Measurements from ENCODE around the gene CRADD.
A peak's percentile ranks its signal among the peaks of the same experiment; 100 is the strongest.
"Not testable (repeated sequence)": the region's sequence is repeated elsewhere in the genome, so short reads cannot be mapped to it uniquely, and the experiment has no call there.

Gene CRADD

DNA sequence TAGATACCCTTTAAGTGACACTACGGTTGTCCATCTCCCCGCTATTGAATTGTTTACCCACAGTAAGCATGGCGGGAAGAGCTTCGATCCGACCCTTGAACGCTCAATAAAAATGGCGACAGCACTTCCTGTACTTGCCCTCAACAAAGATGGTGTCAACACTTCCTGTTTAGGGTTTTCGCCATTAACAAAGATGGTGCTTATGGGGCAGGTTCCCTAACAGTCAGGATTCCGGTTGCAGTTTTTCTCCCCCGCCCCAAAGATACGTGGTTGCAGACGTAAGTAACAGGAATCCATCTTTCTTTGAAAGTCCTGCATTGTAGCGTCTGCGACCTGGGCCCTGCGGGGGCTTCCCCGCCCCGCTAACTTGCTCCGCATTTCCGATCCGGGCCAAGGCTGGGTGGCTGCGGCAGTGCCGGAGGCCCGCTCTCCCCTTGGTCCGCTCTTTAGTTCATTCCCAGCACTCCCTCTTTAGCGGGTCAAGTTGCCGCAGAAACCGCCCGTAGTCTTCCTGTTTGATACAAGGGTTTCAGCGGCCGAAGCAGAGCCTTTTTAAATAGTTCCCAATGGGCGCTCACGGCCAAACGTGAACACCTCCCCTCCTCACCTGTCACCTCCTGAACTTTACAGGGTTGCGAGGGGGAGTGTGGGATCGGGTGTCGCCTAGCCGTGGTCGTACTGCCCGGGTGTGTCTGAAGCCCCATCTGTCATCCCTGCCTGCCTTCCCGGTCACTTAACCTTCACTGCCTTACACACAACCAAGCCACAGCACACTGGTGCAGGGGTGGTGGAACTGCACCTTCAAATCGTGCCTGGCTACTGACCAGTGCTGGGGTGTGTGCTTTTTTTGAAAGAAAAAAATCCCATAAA is at the start of gene CRADD:
Gene CRADD (plus strand): TSS at position 181 of the 870 bp plus-strand sequence.
- DNase-seq (ENCODE audit: low read depth), result peak; percentile 55

DNA sequence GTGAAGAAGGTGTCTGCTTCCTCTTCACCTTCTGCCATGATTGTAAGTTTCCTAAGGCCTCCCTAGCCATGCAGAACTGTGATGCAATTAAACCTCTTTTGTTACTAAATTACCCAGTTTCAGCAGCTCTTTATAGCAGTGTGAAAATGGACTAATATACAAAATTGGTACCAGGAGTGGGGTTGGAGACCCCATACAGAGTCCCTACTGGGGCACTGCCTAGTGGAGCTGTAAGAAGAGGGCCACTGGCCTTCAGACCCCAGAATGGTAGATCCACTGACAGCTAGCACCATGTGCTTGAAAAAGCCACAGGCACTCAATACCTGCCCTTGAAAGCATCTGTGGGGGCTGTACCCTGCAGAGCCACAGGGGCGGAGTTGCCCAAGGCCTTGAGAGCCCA is 44.8 kb upstream of the CRADD start:
- no peak for DNase-seq (ENCODE audit: low read depth)

DNA sequence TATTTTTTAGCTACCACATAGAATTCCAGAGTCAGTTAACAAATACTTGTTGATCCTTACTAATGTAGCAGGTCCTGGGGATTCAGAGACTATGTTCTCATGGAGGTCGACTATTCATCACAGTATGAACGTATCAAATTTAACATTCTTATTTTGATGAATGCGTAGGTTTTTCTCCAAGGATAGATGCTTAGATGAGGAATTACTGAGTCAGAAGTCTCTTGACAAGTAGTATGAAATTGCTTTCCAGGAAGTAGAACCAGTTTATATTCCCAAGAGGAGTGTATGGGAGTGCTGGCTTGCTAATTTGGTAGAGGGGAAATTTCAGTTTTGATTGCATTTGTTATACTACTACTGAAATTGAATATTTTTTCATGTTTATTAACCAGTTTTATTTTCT is 42.8 kb upstream of the CRADD start:
- DNase-seq (ENCODE audit: low read depth), result no peak

DNA sequence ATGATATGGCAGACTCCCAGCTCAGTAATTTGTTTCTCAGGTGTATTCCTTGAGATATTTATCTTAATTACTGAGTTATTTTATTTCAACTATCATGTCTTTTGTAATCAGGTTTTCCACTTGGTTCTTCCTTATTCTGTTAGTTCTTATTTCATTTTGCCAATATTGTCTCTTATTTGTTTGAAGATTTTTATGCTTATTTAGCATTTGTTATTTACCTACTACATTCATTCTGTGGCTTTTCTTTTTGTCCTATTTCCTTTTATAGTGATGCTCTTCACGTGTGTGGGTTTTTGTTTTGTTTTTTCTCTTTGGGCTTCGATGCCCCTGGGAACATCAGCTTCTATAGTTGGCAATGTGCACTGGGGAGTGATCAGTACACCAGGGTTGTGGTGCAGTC is 40.5 kb upstream of the CRADD start:
- no peak for DNase-seq (ENCODE audit: low read depth)

DNA sequence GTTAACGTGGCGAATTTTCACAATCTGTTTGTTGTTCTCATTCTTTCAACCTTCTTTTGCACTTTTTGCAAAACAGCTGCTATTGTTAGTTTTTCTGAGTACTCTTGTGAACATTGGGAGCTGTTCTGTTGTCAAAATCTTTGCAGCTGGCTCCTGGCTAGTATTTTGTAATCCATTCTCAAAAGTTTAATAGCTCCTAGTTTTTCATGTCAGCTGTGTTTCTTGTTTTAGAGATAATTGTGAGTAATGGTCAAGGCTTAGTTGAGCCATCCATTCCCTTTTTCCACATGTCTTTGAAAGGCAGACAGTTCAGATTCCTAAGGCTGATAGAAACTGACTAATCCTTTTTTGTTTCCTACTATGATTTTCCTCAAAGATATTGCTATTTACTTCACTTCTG is 39.1 kb upstream of the CRADD start:
- no peak for DNase-seq (ENCODE audit: low read depth)

DNA sequence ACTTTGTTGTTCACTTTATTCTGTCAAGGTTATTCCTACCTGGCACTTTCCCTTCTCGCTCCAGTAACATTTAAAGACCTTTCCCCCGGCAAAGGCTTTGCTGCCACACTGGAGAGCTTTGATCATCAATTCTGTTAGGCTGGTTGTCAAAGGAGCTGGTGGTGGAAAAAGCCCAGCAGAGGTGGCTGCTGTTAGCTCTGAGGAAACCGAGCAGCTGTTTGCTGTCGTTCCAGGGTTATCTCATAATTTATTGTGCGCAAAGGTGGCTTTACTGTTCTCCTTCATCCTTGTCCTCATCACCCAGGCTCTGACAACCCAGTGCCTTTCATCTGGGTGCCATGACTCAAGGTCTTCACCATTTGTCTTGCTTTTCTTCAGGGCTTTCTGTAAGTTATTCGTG is 38.2 kb upstream of the CRADD start:
- DNase-seq (ENCODE audit: low read depth), result no peak

DNA sequence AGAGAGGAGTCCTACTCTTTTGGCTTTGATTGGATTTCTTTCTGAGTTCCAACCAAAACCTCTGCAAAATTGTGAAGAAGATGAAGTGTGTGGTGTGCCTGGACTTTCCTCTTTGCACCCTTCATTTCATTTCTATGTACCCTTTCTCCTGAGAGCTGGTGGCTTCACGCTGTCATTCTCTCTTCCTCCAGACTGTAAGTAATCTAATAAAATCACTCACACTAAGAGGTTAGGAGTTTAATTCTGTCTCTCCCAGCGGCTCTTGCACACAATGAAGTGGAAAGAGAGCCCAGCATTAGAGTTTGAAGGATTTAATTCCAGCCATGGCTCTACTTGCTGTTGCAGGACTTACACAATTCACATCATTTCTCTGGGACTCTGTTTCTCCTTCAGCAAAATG is 37.8 kb upstream of the CRADD start:
- DNase-seq (ENCODE audit: low read depth), result no peak

DNA sequence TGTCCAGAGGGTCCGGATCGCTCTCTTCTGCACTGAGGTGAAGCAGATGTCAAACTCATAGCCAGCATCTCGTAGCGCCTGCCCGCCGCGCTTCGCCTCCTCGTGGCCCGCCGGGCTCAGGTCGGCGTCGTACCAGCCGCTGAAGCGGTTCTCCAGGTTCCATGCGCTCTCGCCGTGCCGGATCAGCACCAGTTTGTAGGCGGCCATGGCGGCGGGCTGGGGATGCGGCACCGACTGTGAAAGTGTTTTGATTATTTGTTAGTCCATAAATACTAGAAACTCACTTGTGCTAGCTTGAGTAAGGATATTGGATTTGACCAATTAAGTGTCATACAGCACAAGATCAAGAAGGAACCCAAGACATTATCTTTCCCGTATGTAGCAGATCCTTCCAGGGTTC is 35.8 kb upstream of the CRADD start:
- not testable (repeated sequence) for DNase-seq (ENCODE audit: low read depth)

DNA sequence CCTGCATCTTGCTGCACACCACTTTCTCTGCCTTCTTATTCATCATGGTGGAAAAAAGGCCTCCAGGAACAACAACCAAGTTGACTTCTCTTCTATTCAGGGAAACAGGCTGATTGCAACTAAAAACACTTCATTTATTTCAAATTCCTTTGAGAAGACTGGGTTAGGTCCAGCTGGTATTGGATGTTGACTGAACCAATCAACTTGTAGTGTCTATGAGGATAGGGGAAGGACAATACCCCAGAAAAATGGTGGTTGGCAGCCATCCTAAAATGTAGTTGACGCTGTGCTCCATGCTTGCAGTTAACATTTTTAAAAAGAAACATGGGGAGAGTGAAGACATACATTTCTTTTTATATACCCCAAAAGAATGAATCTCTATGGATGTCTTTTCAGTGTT is 34.4 kb upstream of the CRADD start:
- DNase-seq (ENCODE audit: low read depth), result no peak

DNA sequence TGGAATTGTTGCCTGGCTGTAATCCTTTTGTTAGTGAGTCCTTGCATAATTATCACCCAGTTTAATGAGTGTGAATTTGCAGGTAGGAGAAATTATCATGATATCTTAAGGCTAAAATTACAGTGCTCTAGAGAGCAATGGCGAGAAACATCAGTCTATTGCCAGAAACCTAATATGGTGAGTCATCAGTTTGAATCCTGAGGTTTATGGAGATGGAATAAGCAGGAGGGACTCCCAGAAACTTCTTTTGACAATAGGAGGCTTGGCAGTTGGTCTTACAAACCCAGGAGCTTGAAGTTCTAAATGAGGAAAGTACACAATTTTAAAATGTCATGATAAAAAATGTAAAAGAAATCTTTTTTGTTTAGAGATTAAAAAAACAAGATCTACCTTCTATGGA is 31.5 kb upstream of the CRADD start:
- no peak for DNase-seq (ENCODE audit: low read depth)

DNA sequence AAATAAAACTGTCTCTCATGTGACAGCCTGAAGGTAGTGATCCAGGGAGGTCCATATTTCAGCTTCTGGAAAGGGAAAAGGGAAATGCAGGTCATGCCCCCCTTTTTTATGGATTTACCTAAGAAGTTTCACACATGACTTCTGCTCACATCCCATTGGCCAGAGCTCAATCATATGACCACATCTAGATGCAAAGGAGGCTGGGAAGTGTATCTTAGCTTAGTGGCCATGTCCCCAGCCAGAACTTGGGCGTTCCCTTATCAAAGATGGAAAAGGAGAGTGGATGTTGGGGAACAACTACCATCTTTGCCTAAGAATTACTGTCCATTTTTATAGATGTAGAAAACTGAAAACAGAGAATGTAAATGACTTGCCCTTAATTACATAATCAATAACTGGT is 26.5 kb upstream of the CRADD start:
- DNase-seq (ENCODE audit: low read depth), result no peak

DNA sequence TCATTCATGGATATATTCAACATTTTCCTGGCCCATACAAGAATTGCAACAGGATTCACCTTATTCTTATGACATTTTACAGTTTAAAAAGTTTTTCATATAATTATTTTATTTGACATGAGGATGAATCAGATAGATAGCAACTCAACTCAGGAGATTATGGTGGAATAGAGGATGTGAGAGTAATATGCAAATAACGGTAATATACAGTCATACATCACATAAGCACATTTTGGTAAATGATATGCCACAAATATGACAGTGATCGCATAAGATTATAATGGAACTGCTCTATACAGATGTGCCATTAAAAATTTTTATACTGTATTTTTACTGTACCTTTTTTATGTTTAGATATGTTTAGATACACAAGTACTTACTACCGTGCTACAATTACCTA is 24.1 kb upstream of the CRADD start:
- DNase-seq (ENCODE audit: low read depth), result no peak

DNA sequence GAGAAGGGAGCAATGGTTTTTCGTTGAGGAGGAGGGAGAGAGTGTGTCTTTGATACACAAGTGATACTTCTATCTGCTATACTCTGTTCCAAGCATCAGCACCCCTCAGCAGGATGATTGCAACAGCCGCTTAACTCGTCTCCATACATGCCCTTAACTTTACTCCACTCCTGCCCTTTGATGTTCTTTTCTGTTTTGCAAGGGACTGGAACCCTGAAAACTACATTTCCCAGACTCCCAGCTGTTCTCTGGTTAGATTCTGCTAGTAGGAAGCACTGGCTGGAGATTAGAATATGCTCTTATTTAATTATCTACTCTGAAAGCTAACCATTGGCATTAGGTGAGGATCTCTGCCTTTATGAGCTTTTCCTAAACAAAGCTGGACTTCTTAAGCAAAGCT is 23.5 kb upstream of the CRADD start:
- no peak for DNase-seq (ENCODE audit: low read depth)

DNA sequence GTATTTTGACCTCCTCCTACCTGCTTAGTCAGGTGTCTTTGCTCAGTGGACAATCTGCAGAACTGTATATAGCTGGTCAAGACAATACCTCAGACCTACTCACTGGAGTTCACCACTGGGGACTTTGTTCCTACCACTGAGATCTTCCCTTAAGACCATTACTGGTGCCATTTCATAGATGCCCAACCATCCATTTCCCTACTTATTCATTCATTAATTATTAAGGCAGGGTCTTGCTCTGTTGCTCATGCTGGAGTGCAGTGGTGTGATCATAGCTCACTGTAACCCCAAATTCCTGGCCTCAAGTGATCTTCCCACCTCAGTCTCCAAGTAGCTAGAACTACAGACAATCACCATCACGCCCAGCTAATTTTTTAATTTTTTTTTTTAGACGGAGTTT is 22.8 kb upstream of the CRADD start:
- DNase-seq (ENCODE audit: low read depth), result no peak

DNA sequence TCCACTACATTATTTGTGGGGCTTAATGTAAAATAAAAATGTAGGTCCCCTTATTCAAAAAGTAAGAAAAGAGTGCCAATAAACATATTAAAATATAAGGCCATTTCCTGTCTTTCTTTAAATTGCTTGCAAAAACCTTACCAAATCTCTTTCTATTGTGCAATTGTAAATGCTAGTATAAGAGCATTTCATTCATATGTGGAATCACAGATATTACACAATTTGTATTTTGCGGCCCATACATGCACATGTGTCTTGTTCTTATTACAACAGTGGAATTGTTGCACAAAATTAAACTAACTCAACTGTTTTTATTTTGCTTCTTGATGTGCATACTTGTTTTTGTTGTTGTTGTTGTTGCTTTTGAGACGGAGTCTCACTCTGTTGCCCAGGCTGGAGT is 20.1 kb upstream of the CRADD start:
- no peak for DNase-seq (ENCODE audit: low read depth)

DNA sequence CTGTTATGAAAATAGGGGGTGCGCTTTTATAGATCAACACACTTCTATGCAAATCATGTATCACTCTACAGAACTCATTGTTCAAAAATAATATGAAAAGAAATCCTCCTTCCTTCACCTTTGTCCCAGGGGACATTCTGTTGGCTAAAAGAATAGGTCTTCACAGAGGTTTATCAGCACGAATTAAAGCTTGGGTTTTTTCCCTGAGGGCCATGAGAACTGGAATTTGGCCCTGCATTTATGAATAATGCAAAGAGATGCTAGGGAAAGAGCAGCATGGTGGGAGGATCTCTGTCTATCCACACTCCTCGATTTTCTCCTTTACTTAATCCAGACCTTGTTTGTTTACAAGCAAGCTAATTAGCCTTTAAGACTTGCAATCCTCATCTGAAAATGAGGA is 16.2 kb upstream of the CRADD start:
- no peak for DNase-seq (ENCODE audit: low read depth)

DNA sequence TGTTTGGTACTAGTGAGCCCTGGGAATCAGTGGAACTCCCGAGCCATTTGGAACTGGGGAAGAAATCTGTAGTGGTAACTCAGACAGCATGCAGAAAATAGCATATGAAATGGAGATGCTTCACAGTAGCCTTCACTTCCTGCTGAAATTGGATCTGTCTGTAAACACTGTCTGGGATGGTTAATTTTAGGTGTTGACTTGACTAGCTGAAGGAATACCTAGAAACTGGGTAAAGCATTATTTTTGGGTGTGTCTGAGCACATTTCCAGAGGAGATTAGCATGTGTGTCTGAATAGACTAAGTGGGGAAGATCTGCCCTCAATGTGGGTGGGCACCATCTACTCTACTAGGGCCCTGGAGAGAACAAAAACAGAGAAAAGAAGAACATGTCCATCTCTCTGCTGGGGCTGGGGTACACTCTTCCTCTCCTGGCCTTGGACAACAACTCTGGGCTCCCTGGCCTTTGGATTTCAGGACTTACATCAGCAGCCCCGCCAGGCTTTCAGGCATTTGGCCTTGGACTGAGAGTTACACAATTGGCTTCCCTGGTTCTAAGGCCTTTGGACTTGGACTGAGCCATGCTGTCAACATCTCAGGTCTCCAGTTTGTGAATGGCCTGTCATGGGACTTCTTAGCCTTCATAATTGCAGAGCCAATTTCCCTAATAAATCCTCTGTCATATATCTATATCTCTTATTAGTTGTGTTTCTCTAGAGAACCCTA is 14.0 kb upstream of the CRADD start:
- no peak for DNase-seq (ENCODE audit: low read depth)

DNA sequence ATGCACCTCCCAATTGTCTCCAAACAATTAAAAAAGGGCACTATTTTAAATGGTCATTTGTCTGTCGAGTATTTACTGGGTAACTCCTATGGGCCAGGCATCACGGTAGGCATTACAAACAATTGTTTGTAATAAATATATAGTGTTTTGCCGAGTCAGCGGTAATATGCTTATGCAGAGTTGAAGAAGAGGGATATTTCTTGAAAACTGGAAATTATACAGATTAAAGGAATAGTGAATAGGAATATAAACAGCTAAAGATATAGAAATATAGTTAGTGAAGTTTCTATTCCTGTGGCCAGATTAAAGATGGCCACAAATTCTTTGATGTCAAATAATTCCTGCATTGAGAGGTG is 13.5 kb upstream of the CRADD start:
- DNase-seq (ENCODE audit: low read depth), result no peak

DNA sequence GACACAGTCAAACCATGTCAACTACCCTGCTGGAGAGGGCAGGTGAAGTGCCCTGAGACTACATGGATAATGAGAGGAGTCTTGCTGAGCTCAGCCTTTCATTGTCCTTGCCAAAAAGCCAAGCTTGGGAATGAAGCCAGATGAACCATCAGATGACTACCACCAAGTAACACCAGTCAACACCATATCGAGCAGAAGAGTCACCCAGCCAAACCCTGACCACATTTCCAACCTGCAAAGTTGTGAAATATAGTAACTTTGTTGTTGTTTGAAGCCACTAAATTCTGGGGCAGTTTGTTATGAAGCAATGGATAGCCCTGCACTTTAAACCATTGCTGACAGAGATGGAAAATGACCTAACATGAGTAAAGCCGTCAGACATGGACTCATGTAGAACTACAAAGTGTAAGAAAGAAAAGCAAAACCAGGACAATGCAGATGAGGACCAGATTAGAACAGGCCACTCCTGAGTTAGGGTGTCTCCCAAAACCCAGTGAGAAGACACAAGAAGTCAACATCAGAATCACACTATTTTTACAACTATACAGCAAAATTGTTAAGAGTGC is 12.5 kb upstream of the CRADD start:
- DNase-seq (ENCODE audit: low read depth), result no peak

DNA sequence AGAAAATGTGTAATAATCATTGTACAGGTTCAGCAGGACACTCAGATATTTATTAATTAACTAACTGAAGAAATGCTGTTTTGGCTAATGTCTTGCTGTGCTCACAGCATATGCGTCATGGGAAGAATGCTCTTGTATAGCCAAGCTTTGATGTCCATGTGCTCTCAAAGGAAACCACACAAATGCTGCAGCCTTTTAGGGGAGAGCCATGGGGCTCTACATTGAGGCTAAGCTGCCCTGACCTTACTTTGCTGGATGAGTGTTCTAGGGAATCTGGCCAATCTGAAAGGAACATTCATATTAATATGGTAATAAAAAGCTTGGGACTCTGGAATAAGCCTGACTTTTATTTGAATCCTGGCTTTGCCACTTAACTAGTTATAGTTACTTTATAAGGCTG is 9.5 kb upstream of the CRADD start:
- DNase-seq (ENCODE audit: low read depth), result no peak

DNA sequence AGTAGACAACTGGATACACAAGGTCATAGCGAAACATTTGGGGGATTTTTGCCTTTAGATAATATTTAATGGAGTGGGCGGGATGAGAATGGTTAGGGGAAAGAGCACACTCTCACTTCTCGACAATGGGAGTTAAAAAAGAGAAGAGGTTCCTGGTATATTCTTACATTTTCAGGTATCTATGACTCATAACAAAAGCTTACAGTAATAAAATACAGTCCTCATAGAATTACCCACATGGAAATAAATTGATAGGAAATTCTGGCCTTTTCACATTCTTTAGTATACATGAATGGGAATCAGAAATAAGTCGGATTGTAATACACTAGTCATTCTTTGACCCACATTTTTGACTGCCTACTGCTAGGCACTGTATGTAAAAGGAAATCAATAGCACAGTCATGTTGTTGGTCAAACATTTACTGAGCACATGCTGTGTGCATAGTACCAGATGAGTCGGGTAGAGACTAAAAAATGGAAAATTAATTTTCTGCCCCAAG is 8.2 kb upstream of the CRADD start:
- DNase-seq (ENCODE audit: low read depth), result no peak

DNA sequence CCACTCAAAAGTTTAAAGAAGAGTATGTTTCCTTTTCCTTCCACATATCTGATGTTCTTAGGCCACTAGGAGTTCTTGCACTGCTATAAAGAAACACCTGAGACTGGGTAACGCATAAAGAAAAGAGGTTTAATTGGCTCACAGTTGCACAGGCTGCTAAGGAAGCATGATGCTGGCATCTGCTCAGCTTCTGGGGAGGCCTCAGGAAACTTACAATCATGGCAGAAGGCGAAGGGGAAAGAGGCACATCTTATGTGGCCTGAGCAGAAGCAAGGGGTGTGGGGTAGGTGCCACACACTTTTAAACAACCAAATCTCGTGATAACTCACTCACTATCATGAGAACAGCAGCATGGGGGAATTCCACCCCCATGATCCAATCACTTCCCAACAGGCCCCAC is 7.7 kb upstream of the CRADD start:
- no peak for DNase-seq (ENCODE audit: low read depth)

DNA sequence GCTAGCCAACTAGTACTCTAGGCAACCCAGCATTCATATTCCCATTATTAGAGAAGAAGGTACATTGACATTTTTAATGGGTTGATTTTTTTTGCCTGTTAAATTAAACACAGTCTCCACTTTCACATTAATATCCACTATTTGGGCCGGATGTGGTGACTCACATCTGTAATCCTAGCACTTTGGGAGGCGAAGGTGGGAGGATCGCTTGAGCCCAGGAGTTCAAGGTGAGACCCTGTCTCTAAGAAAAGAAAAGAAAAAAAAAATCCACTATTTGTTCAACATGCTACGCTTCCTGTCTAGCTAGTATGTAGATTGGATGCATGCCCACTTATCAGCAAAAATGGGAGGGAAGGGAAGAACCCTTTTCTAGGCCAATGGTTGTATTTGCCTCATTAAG is 7.1 kb upstream of the CRADD start:
- no peak for DNase-seq (ENCODE audit: low read depth)

All from stimulated activated CD8-positive, alpha-beta memory T cell treated with anti-CD3 and anti-CD28 coated beads, Interleukin-7, amount 100 ng/mL, for 24 hours (primary cell).